ENCODE results near the gene KLHL11.
"Not testable (repeated sequence)": the region's sequence is repeated elsewhere in the genome, so short reads cannot be mapped to it uniquely, and the experiment has no call there.

Gene KLHL11

DNA sequence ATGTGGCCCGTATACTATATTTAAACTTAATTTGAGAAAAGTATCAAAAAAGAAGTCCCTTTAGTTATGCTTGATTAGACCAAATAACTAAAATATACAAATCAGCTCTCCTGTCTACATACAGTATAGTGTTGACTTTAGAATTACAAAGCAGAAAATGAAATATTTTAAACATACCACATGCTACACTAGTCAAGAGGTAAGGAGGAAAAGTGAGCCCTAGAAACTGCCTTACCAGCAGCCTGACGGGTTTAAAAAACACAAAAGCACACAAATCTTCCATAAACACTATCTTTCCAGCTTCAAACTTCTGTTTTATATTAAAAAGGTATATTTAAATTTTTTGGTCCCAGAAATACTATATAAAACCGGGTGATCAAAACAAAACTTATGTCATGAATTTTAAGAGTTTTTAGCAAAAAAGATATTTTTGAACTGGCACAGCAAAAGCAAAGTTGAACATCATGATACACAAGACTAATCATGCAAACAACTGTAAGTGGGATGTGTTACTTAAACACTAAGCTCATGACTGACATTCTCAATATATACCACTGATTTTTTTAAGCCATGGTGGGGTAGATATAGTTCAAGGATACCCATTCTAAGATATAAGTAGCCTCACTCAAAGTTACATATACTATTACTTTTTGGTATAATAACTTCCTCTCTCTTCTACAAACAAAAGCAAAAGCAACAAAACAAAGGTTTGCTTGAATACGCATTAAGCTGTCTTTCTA, 15.8 kb downstream of the KLHL11 start:
- Histone ChIP-seq H3K4me2 (ENCODE audit: low read length) (peak overlapping the region; percentile 64), H4K20me1 (ENCODE audit: control insufficient read depth, insufficient read depth, low read depth, low read length) (peaks cover 3% of the 10 kb centered on the region), H3K27me3 (ENCODE audit: control insufficient read depth, low read length) (no peaks in the 10 kb centered on the region), H3K27ac (ENCODE audit: low read depth, low read length) (peak overlapping the region; percentile 72), H3K4me1 (ENCODE audit: control insufficient read depth, low read length) (peaks cover 55% of the 10 kb centered on the region), H3K4me3 (ENCODE audit: low read length) (peak overlapping the region; percentile 56), H3K79me2 (ENCODE audit: control insufficient read depth, low read length) (peaks cover 76% of the 10 kb centered on the region), H3K9me3 (ENCODE audit: control insufficient read depth, insufficient read depth, low read length) (no peaks in the 10 kb centered on the region), H3K9me2 (replicated peaks; ENCODE audit: control insufficient read depth, low read length) (no peaks in the 10 kb centered on the region), H3F3A (ENCODE audit: control insufficient read depth, insufficient read depth) (peaks cover 36% of the 10 kb centered on the region), H3K36me3 (ENCODE audit: control insufficient read depth, low read length) (peaks cover 34% of the 10 kb centered on the region)
- TF ChIP-seq CTCF (IDR thresholded peaks at IDR 0.05; ENCODE audit: low read depth, low read length, poor library complexity, severe bottlenecking): no peak
- no peak for TF ChIP-seq EZH2phosphoT487 (IDR thresholded peaks at IDR 0.05; ENCODE audit: borderline replicate concordance, low read length)

DNA sequence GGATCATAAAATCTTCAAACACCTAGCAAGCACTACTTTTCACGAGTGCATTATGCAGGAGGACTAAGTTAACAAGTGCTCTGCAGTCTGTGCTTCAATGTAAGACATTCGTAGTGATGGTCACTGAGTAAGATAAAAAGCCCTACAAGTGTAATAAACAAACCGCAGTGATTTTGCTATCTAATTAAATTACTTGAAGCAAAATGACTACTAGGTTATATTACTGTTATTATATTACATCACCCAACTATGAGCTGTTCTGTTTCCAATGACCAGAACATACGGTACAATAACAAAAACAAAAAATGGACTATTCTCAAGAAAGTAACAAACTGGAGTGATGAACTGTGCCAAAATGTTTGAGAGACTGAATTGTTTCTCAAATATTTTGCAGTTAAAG, 16.4 kb downstream of the KLHL11 start:
- peak overlapping the region; percentile 56 for H3K4me3 ChIP-seq (ENCODE audit: low read length)
- peaks cover 30% of the 10 kb centered on the region for H3F3A ChIP-seq (ENCODE audit: control insufficient read depth, insufficient read depth)
- H3K4me2 ChIP-seq (ENCODE audit: low read length): peak overlapping the region; percentile 64
- H3K9me2 ChIP-seq (replicated peaks; ENCODE audit: control insufficient read depth, low read length): no peaks in the 10 kb centered on the region
- H3K4me1 ChIP-seq (ENCODE audit: control insufficient read depth, low read length): peaks cover 55% of the 10 kb centered on the region
- peaks cover 27% of the 10 kb centered on the region for H3K36me3 ChIP-seq (ENCODE audit: control insufficient read depth, low read length)
- no peaks in the 10 kb centered on the region; the same call in 1 of the 2 replicates for H4K20me1 ChIP-seq (ENCODE audit: control insufficient read depth, insufficient read depth, low read depth, low read length)
- TF ChIP-seq EZH2phosphoT487 (IDR thresholded peaks at IDR 0.05; ENCODE audit: borderline replicate concordance, low read length): no peak
- no peak for TF ChIP-seq CTCF (IDR thresholded peaks at IDR 0.05; ENCODE audit: low read depth, low read length, poor library complexity, severe bottlenecking)
- H3K27ac ChIP-seq (ENCODE audit: low read depth, low read length): peak overlapping the region; percentile 72
- no peaks in the 10 kb centered on the region for H3K27me3 ChIP-seq (ENCODE audit: control insufficient read depth, low read length)
- H3K79me2 ChIP-seq (ENCODE audit: control insufficient read depth, low read length): peaks cover 70% of the 10 kb centered on the region
- no peaks in the 10 kb centered on the region for H3K9me3 ChIP-seq (ENCODE audit: control insufficient read depth, insufficient read depth, low read length)

- TF ChIP-seq CTCF (IDR thresholded peaks at IDR 0.05; ENCODE audit: low read depth, low read length, poor library complexity, severe bottlenecking) (no peak), EZH2phosphoT487 (IDR thresholded peaks at IDR 0.05; ENCODE audit: borderline replicate concordance, low read length) (no peak)
- no peak overlapping the region for H3K4me3 ChIP-seq (ENCODE audit: low read length)
- no peaks in the 10 kb centered on the region for H4K20me1 ChIP-seq (ENCODE audit: control insufficient read depth, insufficient read depth, low read depth, low read length)
- H3K4me2 ChIP-seq (ENCODE audit: low read length): no peak overlapping the region
- no peaks in the 10 kb centered on the region for H3K9me2 ChIP-seq (replicated peaks; ENCODE audit: control insufficient read depth, low read length)
- no peaks in the 10 kb centered on the region for H3K9me3 ChIP-seq (ENCODE audit: control insufficient read depth, insufficient read depth, low read length)
- peaks cover 32% of the 10 kb centered on the region for H3K79me2 ChIP-seq (ENCODE audit: control insufficient read depth, low read length)
- H3K36me3 ChIP-seq (ENCODE audit: control insufficient read depth, low read length): peaks cover 4% of the 10 kb centered on the region
- H3K27ac ChIP-seq (ENCODE audit: low read depth, low read length): no peak overlapping the region
- H3K27me3 ChIP-seq (ENCODE audit: control insufficient read depth, low read length): no peaks in the 10 kb centered on the region
- H3K4me1 ChIP-seq (ENCODE audit: control insufficient read depth, low read length): peaks cover 23% of the 10 kb centered on the region
- peaks cover 12% of the 10 kb centered on the region for H3F3A ChIP-seq (ENCODE audit: control insufficient read depth, insufficient read depth)
Measured at GRCh38 chr17:41844971-41845370, 20.3 kb downstream of the KLHL11 start.

DNA sequence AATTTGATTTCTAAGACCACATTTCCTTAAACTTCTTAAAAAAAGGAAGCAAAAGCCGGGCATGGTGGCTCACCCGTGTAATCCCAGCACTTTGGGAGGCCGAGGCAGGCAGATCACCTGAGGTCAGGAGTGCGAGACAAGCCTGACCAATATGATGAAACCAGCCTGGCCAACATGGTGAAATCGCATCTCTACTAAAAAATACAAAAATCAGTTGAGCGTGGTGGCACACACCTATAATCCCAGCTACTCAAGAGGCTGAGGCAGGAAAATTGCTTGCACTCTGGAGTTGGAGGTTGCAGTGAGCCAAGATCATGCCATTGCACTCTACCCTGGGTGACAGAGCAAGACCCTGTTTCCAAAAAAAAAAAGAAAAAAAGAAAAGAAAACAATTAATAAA, 24.4 kb downstream of the KLHL11 start:
- H3K27ac ChIP-seq (ENCODE audit: low read depth, low read length); H3K27me3 ChIP-seq (ENCODE audit: control insufficient read depth, low read length); H3F3A ChIP-seq (ENCODE audit: control insufficient read depth, insufficient read depth); H3K79me2 ChIP-seq (ENCODE audit: control insufficient read depth, low read length); H3K4me3 ChIP-seq (ENCODE audit: low read length); H3K4me2 ChIP-seq (ENCODE audit: low read length); H3K4me1 ChIP-seq (ENCODE audit: control insufficient read depth, low read length); H3K9me2 ChIP-seq (replicated peaks; ENCODE audit: control insufficient read depth, low read length); H3K36me3 ChIP-seq (ENCODE audit: control insufficient read depth, low read length); H3K9me3 ChIP-seq (ENCODE audit: control insufficient read depth, insufficient read depth, low read length); H4K20me1 ChIP-seq (ENCODE audit: control insufficient read depth, insufficient read depth, low read depth, low read length): not testable (repeated sequence)

GRCh38 chr17:41839448-41839847, 25.8 kb downstream of the KLHL11 start:
- H3F3A ChIP-seq (ENCODE audit: control insufficient read depth, insufficient read depth); H4K20me1 ChIP-seq (ENCODE audit: control insufficient read depth, insufficient read depth, low read depth, low read length); H3K27me3 ChIP-seq (ENCODE audit: control insufficient read depth, low read length); H3K27ac ChIP-seq (ENCODE audit: low read depth, low read length); H3K36me3 ChIP-seq (ENCODE audit: control insufficient read depth, low read length); H3K4me2 ChIP-seq (ENCODE audit: low read length); H3K9me3 ChIP-seq (ENCODE audit: control insufficient read depth, insufficient read depth, low read length); H3K4me3 ChIP-seq (ENCODE audit: low read length); H3K9me2 ChIP-seq (replicated peaks; ENCODE audit: control insufficient read depth, low read length): not testable (repeated sequence)
- peaks cover 15% of the 10 kb centered on the region for H3K79me2 ChIP-seq (ENCODE audit: control insufficient read depth, low read length)
- peaks cover 17% of the 10 kb centered on the region for H3K4me1 ChIP-seq (ENCODE audit: control insufficient read depth, low read length)
